OCI-LY1 (cell line): ENCODE results near the gene NUP93.

Source experiments
- CTCF ChIP-seq: fragments of 200-600 bp; sonication (generic), shearing (Covaris generic); IDR thresholded peaks from 2 replicates; pipeline ENCODE4 v1.5.1; 2017; ENCODE audit warnings: mild to moderate bottlenecking, antibody characterized with exemption, low read length, moderate library complexity, mixed read lengths
- EZH2 ChIP-seq: fragments of 200-600 bp; sonication (generic), shearing (Covaris generic); IDR thresholded peaks from 2 replicates; pipeline ENCODE4 v1.8.0; 2017; ENCODE audit warnings: borderline replicate concordance, mixed run types, mild to moderate bottlenecking, antibody characterized with exemption, low read length, moderate library complexity, mixed read lengths

DNA sequence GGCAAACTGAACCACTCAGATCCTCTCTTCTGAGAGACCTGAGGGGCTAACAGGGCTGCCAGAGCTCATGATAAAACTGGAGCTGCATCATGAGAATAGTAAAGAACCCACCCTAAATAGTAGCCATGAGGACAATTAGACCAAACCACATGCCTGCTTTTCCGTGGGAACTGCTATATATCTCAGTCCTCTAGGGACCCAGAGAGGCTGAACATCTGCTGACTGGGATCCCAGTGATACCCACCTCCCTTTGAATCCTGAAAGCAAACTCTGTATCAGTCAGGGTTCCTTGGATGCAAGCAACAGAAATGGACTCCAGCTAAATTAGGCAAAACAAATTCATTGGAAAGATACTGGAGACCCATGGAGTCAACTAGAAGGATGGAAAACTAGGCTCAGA is 41.2 kb upstream of the NUP93 start:
- no peak for TF ChIP-seq CTCF
- no peak for TF ChIP-seq EZH2
